Lower lobe of right lung (tissue), 2 donors: ENCODE results near the gene IFNG-AS1. TPM values are rescaled to one million over a fixed set of nuclear protein-coding genes. Genes with fewer than 3 reads are reported as not detected.

Experiments
- ATAC-seq, 2 donors: fragments of 200-7000 bp; cut with Tn5 transposase; one replicate each; pipeline ENCODE4 v1.9.1; 2020 to 2022; ENCODE audit warnings: mild to moderate bottlenecking in 2 of 2, moderate library complexity in 2 of 2
- DNase-seq: peaks from one replicate; pipeline ENCODE4 v3.0.0-alpha.2; 2020
- H3K27ac ChIP-seq: fragments of 200-600 bp; one replicate; pipeline ENCODE4 v1.8.0; 2022
- H3K27me3 ChIP-seq: fragments of 200-600 bp; one replicate; pipeline ENCODE4 v1.8.0; 2022; ENCODE audit warnings: low read depth
- H3K36me3 ChIP-seq: fragments of 200-600 bp; one replicate; pipeline ENCODE4 v1.8.0; 2022; ENCODE audit warnings: mild to moderate bottlenecking
- H3K4me1 ChIP-seq: fragments of 200-600 bp; one replicate; pipeline ENCODE4 v1.8.0; 2022
- H3K4me3 ChIP-seq: fragments of 200-600 bp; one replicate; pipeline ENCODE4 v1.8.0; 2022; ENCODE audit warnings: mild to moderate bottlenecking
- H3K9me3 ChIP-seq: fragments of 200-600 bp; one replicate; pipeline ENCODE4 v1.8.0; 2022
- intact Hi-C: fragments of 100-400 bp; cut with DNase I; formaldehyde crosslinking; loops from one replicate; pipeline ENCODE4 v1.11.0; 2022
- total RNA-seq: library from RNA; stranded (reverse); fragmentation: NEBNext Ultra II Directional; extraction: Animal tissue kit (Norgen Biotek cat#: 25700); gene quantifications from one replicate; pipeline ENCODE4 v1.2.1, GENCODE V29; 2021
- TF ChIP-seq, protein P1 (sequence below): fragments of 200-600 bp; IDR thresholded peaks from one replicate; pipeline ENCODE4 v1.8.0; 2022; ENCODE audit warnings: antibody characterized with exemption, mild to moderate bottlenecking
- donor health status: DM: no; HTN: yes; CAD: no; lungs with severe emphysema.

The IFNG-AS1 gene
- total RNA-seq, 1 donor from 2014 or later = not detected

DNA sequence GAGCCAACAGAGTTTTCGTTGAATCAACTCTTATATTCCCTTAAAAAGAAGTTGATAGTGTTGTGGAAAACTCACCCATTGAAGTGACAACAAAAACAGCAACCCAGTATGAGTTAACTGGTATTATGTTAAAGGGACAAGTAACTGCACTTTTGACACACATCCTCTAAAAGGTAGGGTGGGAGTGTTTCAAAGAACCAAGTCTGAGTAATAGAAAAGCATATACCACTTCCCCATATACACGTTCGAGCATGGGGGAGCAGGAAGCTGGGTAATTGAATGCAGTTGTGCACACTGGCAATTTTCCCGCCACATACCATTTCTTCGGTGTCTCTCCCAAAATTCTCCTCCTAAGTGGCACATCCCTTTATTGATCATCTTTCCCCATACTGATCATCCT is 31.5 kb downstream of the IFNG-AS1 start:
- DNase-seq = no peak
- no peaks in the 10 kb centered on the region for H3K36me3 ChIP-seq

DNA sequence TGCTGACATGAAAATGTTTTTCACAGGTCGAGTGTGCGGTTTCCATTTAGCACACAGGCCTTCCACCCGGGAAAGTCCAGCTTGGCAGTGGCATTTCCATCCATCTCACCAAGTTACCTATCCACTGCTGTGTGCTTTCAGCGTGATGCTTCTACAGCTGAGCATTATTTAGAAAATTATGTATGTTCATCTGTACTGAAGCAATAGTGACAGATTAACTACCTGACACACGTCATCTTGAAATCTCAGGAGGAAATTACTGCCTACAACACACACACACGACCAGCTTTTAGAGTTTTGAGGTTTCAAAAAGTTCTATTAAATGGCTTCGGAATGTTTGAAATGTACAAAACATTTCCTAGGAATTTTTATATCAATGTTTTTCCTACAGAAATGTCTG is 39.4 kb downstream of the IFNG-AS1 start:
- Histone ChIP-seq H3K36me3 (no peaks in the 10 kb centered on the region), H3K9me3 (no peaks in the 10 kb centered on the region), H3K4me1 (no peaks in the 10 kb centered on the region), H3K27ac (no peak overlapping the region), H3K27me3 (no peaks in the 10 kb centered on the region), H3K4me3 (no peak overlapping the region)
- intact Hi-C loops = no loop called here
- ATAC-seq = no peak
- no peak for DNase-seq
- TF ChIP-seq, protein P1, sequence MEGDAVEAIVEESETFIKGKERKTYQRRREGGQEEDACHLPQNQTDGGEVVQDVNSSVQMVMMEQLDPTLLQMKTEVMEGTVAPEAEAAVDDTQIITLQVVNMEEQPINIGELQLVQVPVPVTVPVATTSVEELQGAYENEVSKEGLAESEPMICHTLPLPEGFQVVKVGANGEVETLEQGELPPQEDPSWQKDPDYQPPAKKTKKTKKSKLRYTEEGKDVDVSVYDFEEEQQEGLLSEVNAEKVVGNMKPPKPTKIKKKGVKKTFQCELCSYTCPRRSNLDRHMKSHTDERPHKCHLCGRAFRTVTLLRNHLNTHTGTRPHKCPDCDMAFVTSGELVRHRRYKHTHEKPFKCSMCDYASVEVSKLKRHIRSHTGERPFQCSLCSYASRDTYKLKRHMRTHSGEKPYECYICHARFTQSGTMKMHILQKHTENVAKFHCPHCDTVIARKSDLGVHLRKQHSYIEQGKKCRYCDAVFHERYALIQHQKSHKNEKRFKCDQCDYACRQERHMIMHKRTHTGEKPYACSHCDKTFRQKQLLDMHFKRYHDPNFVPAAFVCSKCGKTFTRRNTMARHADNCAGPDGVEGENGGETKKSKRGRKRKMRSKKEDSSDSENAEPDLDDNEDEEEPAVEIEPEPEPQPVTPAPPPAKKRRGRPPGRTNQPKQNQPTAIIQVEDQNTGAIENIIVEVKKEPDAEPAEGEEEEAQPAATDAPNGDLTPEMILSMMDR = no peak

More for the DNA sequence above, 31.5 kb downstream of the IFNG-AS1 start:
- intact Hi-C loops = no loop called here
- no peaks in the 10 kb centered on the region for H3K9me3 ChIP-seq
- H3K27me3 ChIP-seq = no peaks in the 10 kb centered on the region
- H3K4me3 ChIP-seq = no peak overlapping the region
- TF ChIP-seq, protein P1 = no peak
- ATAC-seq = no peak
- no peaks in the 10 kb centered on the region for H3K4me1 ChIP-seq
- no peak overlapping the region for H3K27ac ChIP-seq

DNA sequence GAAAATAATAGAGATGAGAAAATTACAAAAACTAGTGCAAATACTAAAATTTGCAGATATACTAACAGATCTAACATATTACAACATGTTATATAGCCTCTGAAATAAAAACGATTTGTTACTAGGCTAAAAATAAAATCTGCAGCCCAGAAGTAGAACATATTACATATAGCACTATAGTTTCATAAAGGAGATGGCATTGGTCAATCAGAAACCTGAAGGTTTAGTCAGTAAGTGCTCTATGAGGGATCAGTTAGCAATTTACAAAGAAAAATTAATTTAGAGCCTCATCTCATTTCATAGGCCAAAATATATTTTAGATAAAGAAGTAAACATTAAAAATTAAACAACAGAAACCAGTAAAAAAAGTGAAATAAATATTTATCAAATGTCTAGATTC is 41.0 kb downstream of the IFNG-AS1 start:
- Histone ChIP-seq H3K27me3 (no peaks in the 10 kb centered on the region), H3K9me3 (no peaks in the 10 kb centered on the region), H3K36me3 (no peaks in the 10 kb centered on the region), H3K4me3 (no peak overlapping the region), H3K4me1 (no peaks in the 10 kb centered on the region), H3K27ac (no peak overlapping the region)
- intact Hi-C loops = no loop called here
- DNase-seq (no peak), ATAC-seq (no peak)
- TF ChIP-seq, protein P1 = no peak

DNA sequence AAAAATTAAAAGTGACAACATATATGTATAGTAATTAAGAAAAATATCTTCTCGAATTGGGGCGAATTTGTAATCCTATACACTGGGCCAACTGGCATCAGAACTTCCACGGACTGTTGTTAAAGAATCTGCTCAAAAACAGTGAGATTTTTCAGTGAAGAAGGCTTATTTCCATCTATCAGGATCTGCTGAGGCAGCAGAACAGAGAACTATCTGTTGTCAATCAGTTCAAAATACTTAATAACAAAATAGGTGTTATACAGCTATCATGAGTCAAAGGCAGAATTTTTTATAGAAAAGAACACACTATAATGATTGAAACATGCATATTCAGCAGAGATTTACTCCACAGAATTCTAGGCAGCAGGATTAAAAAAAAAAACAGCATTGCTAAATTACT is 41.9 kb downstream of the IFNG-AS1 start:
- DNase-seq = no peak
- ATAC-seq = no peak
- Histone ChIP-seq H3K36me3 (no peaks in the 10 kb centered on the region), H3K4me1 (no peaks in the 10 kb centered on the region), H3K4me3 (no peak overlapping the region), H3K9me3 (no peaks in the 10 kb centered on the region), H3K27ac (no peak overlapping the region), H3K27me3 (no peaks in the 10 kb centered on the region)
- intact Hi-C loops = no loop called here
- TF ChIP-seq, protein P1 = no peak

DNA sequence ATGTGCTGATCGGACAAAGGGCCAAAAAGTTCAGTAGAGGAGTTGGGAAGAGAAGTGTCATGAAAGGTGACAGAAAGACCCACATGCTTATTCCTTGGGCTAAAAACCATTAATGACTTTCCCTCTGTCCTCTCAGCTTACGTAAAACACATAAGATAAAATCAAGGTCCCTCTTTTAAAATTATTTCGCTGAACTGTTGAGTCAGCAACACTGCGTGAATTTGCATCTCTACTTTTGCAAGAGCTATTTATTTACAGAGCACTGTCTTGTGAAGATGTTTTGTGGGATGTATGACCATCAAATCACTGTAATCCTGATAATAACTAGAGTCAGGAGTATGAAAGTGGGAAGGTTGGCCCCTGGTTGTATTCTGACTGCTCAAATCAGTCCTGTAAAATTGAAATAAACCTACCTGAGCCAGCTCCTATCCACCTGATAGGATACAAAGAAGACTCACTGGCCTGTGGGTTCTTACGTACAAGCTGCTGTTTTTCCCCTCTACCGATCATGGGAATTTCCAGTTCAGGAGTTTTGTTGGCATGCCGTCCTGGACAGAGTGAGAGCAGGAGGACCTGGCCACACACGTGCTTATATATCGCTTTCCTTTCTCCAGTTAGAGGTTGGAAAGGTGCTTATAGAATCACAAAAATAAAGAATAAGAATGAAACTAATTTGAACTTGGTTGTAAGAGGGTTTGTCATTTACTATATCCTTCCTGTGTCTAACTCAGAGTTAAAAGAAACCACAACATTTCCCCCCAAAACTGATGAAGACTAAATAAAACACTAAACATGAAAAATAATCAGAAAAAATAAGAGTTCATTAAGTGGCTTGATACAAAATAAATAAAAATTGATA is 42.9 kb downstream of the IFNG-AS1 start:
- H3K27me3 ChIP-seq = no peaks in the 10 kb centered on the region
- intact Hi-C loops = no loop called here
- H3K27ac ChIP-seq = no peak overlapping the region
- H3K4me3 ChIP-seq = no peak overlapping the region
- DNase-seq (no peak), ATAC-seq (no peak)
- TF ChIP-seq, protein P1 = no peak
- no peaks in the 10 kb centered on the region for H3K36me3 ChIP-seq
- H3K9me3 ChIP-seq = no peaks in the 10 kb centered on the region
- no peaks in the 10 kb centered on the region for H3K4me1 ChIP-seq
